K562 (cell line): ENCODE results near the gene CTSV. TPM values are rescaled to one million over a fixed set of nuclear protein-coding genes. Genes with fewer than 3 reads are reported as not detected.

Source experiments
- ATAC-seq: fragments of 200-7000 bp; cut with Tn5 transposase; 3 replicates; pipeline ENCODE4 v1.9.1; 2020; ENCODE audit warnings: moderate library complexity
- BruUV-seq: library from RNA; stranded (reverse); fragments of 400-500 nt; replicated peaks from 2 replicates; lab custom pipeline; 2021; lab: Mats Ljungman, UMichigan
- CTCF ChIA-PET: fragments of 300-600 bp; formaldehyde crosslinking; extraction: SDS; loops from one replicate; lab custom pipeline; 2021; ENCODE audit warnings: low intra/inter-chr PET ratio; lab: Yijun Ruan, JAX
- POLR2A ChIA-PET: fragments of 300-600, 350-650 bp; sonication (Branson Sonifier 250); formaldehyde crosslinking; extraction: SDS; loops from one replicate; lab custom pipeline; 2021; ENCODE audit warnings: antibody characterized with exemption, inconsistent platforms; lab: Yijun Ruan, JAX
- DNase-seq, 4 experiments: peaks; one replicate each; pipeline versions ENCODE4 v3.0.0 to v3.0.0-alpha.2; 2011 to 2018; ENCODE audit warnings: low spot score in 3 of 4, mixed read lengths in 3 of 4; ENCODE audit errors: extremely low read depth in 1 of 4
- FAIRE-seq: peaks from 2 replicates; lab custom pipeline; 2011; peaks lifted over from hg19 to GRCh38; lab: Jason Lieb, UNC
- H2AFZ ChIP-seq: 2 replicates; pipeline ENCODE4 v1.6.0; 2011; ENCODE audit warnings: low read depth, low read length, control low read depth, inconsistent platforms
- H3K27ac ChIP-seq: fragments of 200-600 bp; 3 replicates; pipeline ENCODE4 v1.8.0; 2011; ENCODE audit warnings: low read depth, mild to moderate bottlenecking, control low read depth, inconsistent platforms, low read length, moderate library complexity, mixed read lengths; ENCODE audit errors: extremely low read depth
- H3K27me3 ChIP-seq, 2 experiments: fragments of 300-600 bp in 1 of 2; 2 replicates in 1 of 2; 3 replicates in 1 of 2; pipeline versions ENCODE4 v1.6.0 to v1.8.0; 2011; ENCODE audit warnings: inconsistent platforms in 2 of 2, low read length in 2 of 2, mild to moderate bottlenecking in 1 of 2, mixed read lengths in 1 of 2, moderate library complexity in 1 of 2; ENCODE audit not compliant: control insufficient read depth in 2 of 2, insufficient read depth in 2 of 2
- H3K36me3 ChIP-seq: fragments of 300-600 bp; 3 replicates; pipeline ENCODE4 v1.8.0; 2011; ENCODE audit warnings: mild to moderate bottlenecking, low read length, inconsistent platforms; ENCODE audit not compliant: control insufficient read depth, insufficient read depth
- H3K4me1 ChIP-seq, 2 experiments: fragments of 200-600 bp in 1 of 2; replicated peaks in 1 of 2; 2 replicates in 1 of 2; 3 replicates in 1 of 2; pipeline versions ENCODE4 v1.5.1 to v1.8.0; 2011; ENCODE audit warnings: inconsistent platforms in 2 of 2, low read length in 2 of 2, mild to moderate bottlenecking in 1 of 2, mixed read lengths in 1 of 2, moderate library complexity in 1 of 2; ENCODE audit not compliant: control insufficient read depth in 2 of 2, insufficient read depth in 2 of 2
- H3K4me2 ChIP-seq: 2 replicates; pipeline ENCODE4 v1.6.1; 2011; ENCODE audit warnings: low read length, control low read depth, inconsistent platforms, mixed read lengths; ENCODE audit not compliant: insufficient read depth
- H3K4me3 ChIP-seq: fragments of 200-600 bp; sonication (generic), shearing (Covaris generic); 2 replicates; pipeline ENCODE4 v1.5.1; 2016; ENCODE audit warnings: control low read depth, inconsistent platforms
- H3K79me2 ChIP-seq: fragments of 200-600 bp; 3 replicates; pipeline ENCODE4 v1.8.0; 2011; ENCODE audit warnings: low read length, inconsistent platforms; ENCODE audit not compliant: control insufficient read depth, insufficient read depth
- H3K9ac ChIP-seq, 2 experiments: 2 replicates each; pipeline versions ENCODE4 v1.6.0 to v1.6.1; 2011; ENCODE audit warnings: low read depth in 2 of 2, low read length in 2 of 2, control low read depth in 1 of 2, inconsistent platforms in 1 of 2, mild to moderate bottlenecking in 1 of 2, mixed read lengths in 1 of 2; ENCODE audit not compliant: insufficient read depth in 1 of 2
- H3K9me1 ChIP-seq: one replicate; pipeline ENCODE4 v1.6.0; 2011; ENCODE audit warnings: inconsistent platforms, mild to moderate bottlenecking, low read length, moderate library complexity; ENCODE audit not compliant: control insufficient read depth, insufficient read depth
- H3K9me3 ChIP-seq: replicated peaks from 2 replicates; pipeline ENCODE4 v1.5.1; 2011; ENCODE audit warnings: low read depth, low read length, inconsistent platforms; ENCODE audit not compliant: control insufficient read depth, insufficient read depth
- H4K20me1 ChIP-seq: replicated peaks from 2 replicates; pipeline ENCODE4 v1.6.1; 2011; ENCODE audit warnings: low read length, inconsistent platforms, mixed read lengths; ENCODE audit not compliant: control insufficient read depth, insufficient read depth
- KLF10 ChIP-seq: fragments of 250-450 bp; sonication (Bioruptor Pico); IDR thresholded peaks from 2 replicates; pipeline ENCODE4 v1.6.1; 2021; ENCODE audit warnings: matching md5 sums
- NCOR1 ChIP-seq: fragments of 450-650 bp; IDR thresholded peaks from 2 replicates; pipeline ENCODE4 v1.6.1; 2016; ENCODE audit warnings: mild to moderate bottlenecking, moderate library complexity
- NFIC ChIP-seq: fragments of 450-650 bp; IDR thresholded peaks from 2 replicates; pipeline ENCODE4 v1.6.1; 2017; ENCODE audit warnings: mild to moderate bottlenecking, inconsistent platforms
- SMARCA4 ChIP-seq: fragments of 450-650 bp; IDR thresholded peaks from 2 replicates; pipeline ENCODE4 v1.6.1; 2016
- TAL1 ChIP-seq: fragments of 450-650 bp; IDR thresholded peaks from 2 replicates; pipeline ENCODE4 v1.6.1; 2016; ENCODE audit warnings: mild to moderate bottlenecking
- ZNF77 ChIP-seq: fragments of 250-450 bp; sonication (Bioruptor Pico); IDR thresholded peaks from 2 replicates; pipeline ENCODE4 v1.5.0; 2020
- WGBS: fragments of 100-300 bp; shearing (Covaris generic); methylation state at CpG from one replicate; pipeline ENCODE4 v1.1.6; 2016; ENCODE audit warnings: low coverage, mixed read lengths; ENCODE audit not compliant: insufficient coverage; ENCODE audit errors: missing lambda C conversion rate; 5-methylcytosine and 5-hydroxymethylcytosine counted together
- in situ Hi-C: fragments of 300-500 bp; cut with MboI; formaldehyde crosslinking; loops from 4 replicates; pipeline ENCODE4 v1.15.0; 2018; ENCODE audit warnings: inconsistent platforms, mixed read lengths
- intact Hi-C: fragments of 100-400 bp; cut with micrococcal nuclease; formaldehyde crosslinking; loops from 2 replicates; pipeline ENCODE4 v1.14.2; 2022
- polyA plus RNA-seq, 8 experiments: library from polyadenylated mRNA; depleted of rRNA in 4 of 8; stranded (reverse) in 5 of 8; unstranded in 3 of 8; fragments of >200 nt; fragmentation: Nextera tagmentation in 2 of 8; fragmentation: Illumina TruSeq in 1 of 8; extraction: Ambion mirVana in 2 of 8; extraction: Trizol in 1 of 8; gene quantifications; 2 replicates each; pipeline versions ENCODE4 v1.2.1 to v1.2.3, GENCODE V29; 2011 to 2014; ENCODE audit warnings: inconsistent platforms in 1 of 8, missing spikeins in 1 of 8
- total RNA-seq, 7 experiments: library from RNA; depleted of rRNA in 6 of 7; stranded (reverse); fragments of >200 nt in 6 of 7; fragmentation: Illumina TruSeq in 2 of 7; extraction: Trizol in 2 of 7; gene quantifications; 2 replicates each; pipeline versions ENCODE4 v1.2.1 to v1.2.3, GENCODE V29; 2011 to 2021; ENCODE audit warnings: low replicate concordance in 1 of 7
- TF ChIP-seq, protein P1 (sequence below): sonication (generic); IDR thresholded peaks from 2 replicates; pipeline ENCODE4 v1.6.1; 2016
- TF ChIP-seq, protein P2 (sequence below): fragments of 450-650 bp; IDR thresholded peaks from 2 replicates; pipeline ENCODE4 v1.6.1; 2016

CTSV gene
- total and polyA plus RNA-seq, 9 of the 15 experiments (the other 6 are each of a cell fraction or from before 2014, with no cell fraction given), result 0.06 to 0.39 (median 0.16) TPM; not detected in 3

DNA sequence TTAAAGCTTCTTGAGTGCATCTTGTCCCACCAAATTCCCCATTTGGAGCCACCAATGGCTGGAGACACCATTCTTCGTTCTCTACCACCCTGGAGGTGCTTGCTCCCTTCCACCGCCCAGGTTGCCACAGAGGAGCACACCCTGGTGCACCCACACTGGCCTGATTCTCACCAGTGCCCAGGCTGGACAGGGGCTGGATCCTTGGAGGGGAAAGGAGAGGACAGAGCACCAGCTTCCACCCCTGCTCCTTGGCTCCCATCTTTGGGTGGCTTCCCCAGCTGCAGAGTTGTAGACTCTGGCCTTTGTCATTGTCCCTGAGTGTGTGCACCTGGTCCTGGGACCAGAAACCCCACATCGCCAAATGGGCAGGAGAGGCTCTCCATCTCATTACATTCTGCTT, 21.9 kb upstream of the CTSV start:
- Histone ChIP-seq H3K27me3 (peaks cover 0 to 14% of the 10 kb centered on the region in 2 experiments; a peak in 4 of 5 replicates), H3K79me2 (no peaks in the 10 kb centered on the region), H3K4me2 (no peak overlapping the region), H3K4me3 (no peak overlapping the region), H3K9ac (no peak overlapping the region), H3K36me3 (no peaks in the 10 kb centered on the region), H3K9me1 (no peaks in the 10 kb centered on the region), H3K9me3 (no peaks in the 10 kb centered on the region), H3K27ac (no peak overlapping the region), H2AFZ (no peak overlapping the region), H4K20me1 (no peaks in the 10 kb centered on the region), H3K4me1 (no peaks in the 10 kb centered on the region)
- POLR2A ChIA-PET, result interaction anchor here (0.6 kb wide), 1 partner anchor 199 kb away, joined by 3 read pairs; no protein-coding TSS in a partner anchor
- intact Hi-C loops, result no loop called here
- in situ Hi-C loops, result no loop called here
- WGBS, result 0% methylated on average over 3 of the region's 3 CpGs
- TF ChIP-seq, protein P1, sequence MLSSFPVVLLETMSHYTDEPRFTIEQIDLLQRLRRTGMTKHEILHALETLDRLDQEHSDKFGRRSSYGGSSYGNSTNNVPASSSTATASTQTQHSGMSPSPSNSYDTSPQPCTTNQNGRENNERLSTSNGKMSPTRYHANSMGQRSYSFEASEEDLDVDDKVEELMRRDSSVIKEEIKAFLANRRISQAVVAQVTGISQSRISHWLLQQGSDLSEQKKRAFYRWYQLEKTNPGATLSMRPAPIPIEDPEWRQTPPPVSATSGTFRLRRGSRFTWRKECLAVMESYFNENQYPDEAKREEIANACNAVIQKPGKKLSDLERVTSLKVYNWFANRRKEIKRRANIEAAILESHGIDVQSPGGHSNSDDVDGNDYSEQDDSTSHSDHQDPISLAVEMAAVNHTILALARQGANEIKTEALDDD, result no peak
- TF ChIP-seq SMARCA4, result no peak
- TF ChIP-seq NCOR1, result no peak
- no peak for TF ChIP-seq ZNF77 (CRISPR knock-in tag)
- no peak for TF ChIP-seq TAL1
- TF ChIP-seq, protein P2, sequence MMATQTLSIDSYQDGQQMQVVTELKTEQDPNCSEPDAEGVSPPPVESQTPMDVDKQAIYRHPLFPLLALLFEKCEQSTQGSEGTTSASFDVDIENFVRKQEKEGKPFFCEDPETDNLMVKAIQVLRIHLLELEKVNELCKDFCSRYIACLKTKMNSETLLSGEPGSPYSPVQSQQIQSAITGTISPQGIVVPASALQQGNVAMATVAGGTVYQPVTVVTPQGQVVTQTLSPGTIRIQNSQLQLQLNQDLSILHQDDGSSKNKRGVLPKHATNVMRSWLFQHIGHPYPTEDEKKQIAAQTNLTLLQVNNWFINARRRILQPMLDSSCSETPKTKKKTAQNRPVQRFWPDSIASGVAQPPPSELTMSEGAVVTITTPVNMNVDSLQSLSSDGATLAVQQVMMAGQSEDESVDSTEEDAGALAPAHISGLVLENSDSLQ, result no peak
- TF ChIP-seq NFIC, result no peak
- no peak for TF ChIP-seq KLF10 (CRISPR knock-in tag)
- FAIRE-seq (no peak), DNase-seq (no peak), ATAC-seq (no peak)
- no TSS peak for BruUV-seq
- CTCF ChIA-PET, result no interaction called here
